Small intestine (tissue), 7 donors: ENCODE data around the gene CNIH2. TPM values are rescaled to one million over a fixed set of nuclear protein-coding genes. Genes with fewer than 3 reads are reported as not detected.

Source experiments
- DNase-seq, 2 donors: peaks; one replicate each; pipeline versions ENCODE4 v3.0.0 to v3.0.0-alpha.2; 2013
- FAIRE-seq: peaks from 2 replicates; lab custom pipeline; 2012; peaks lifted over from hg19 to GRCh38; lab: Jason Lieb, UNC
- H3K27ac ChIP-seq, 3 donors: one replicate each; pipeline ENCODE4 v1.5.1; 2013; ENCODE audit warnings: low read length in 2 of 3, mild to moderate bottlenecking in 2 of 3, control low read depth in 1 of 3, inconsistent platforms in 1 of 3, low read depth in 1 of 3, moderate library complexity in 1 of 3
- H3K27me3 ChIP-seq, 3 donors: one replicate each; pipeline ENCODE4 v1.6.1; 2013; ENCODE audit warnings: low read length in 3 of 3, inconsistent platforms in 1 of 3; ENCODE audit not compliant: control insufficient read depth in 3 of 3, insufficient read depth in 3 of 3
- H3K36me3 ChIP-seq, 3 donors: one replicate each; pipeline ENCODE4 v1.6.1; 2013; ENCODE audit warnings: low read length in 3 of 3, inconsistent platforms in 1 of 3, low read depth in 1 of 3, mild to moderate bottlenecking in 1 of 3, moderate library complexity in 1 of 3; ENCODE audit not compliant: control insufficient read depth in 3 of 3, insufficient read depth in 2 of 3
- H3K4me1 ChIP-seq, 3 donors: one replicate each; pipeline ENCODE4 v1.6.1; 2013; ENCODE audit warnings: low read length in 2 of 3, inconsistent platforms in 1 of 3, low read depth in 1 of 3, mild to moderate bottlenecking in 1 of 3, moderate library complexity in 1 of 3; ENCODE audit not compliant: control insufficient read depth in 3 of 3, insufficient read depth in 2 of 3
- H3K4me3 ChIP-seq, 3 donors: one replicate each; pipeline ENCODE4 v1.5.1; 2013; ENCODE audit warnings: low read length in 3 of 3, control low read depth in 1 of 3, inconsistent platforms in 1 of 3, low read depth in 1 of 3, mild to moderate bottlenecking in 1 of 3, moderate library complexity in 1 of 3
- H3K9me3 ChIP-seq, 2 donors: one replicate each; pipeline ENCODE4 v1.6.1; 2013; ENCODE audit warnings: low read depth in 1 of 2, low read length in 1 of 2; ENCODE audit not compliant: control insufficient read depth in 2 of 2, insufficient read depth in 1 of 2
- WGBS, 3 donors: extraction: QIAGEN DNeasy Blood & Tissue Kit; methylation state at CpG; one replicate each; pipeline ENCODE4 v1.1.7; 2013; 5-methylcytosine and 5-hydroxymethylcytosine counted together
- polyA plus RNA-seq, 4 donors: library from polyadenylated mRNA; stranded (reverse) in 3 of 4; unstranded in 1 of 4; fragments of 200-250 nt in 3 of 4; fragments of 120-200 nt in 1 of 4; gene quantifications; one replicate each; pipeline versions ENCODE4 v1.2.1 to v1.2.3, GENCODE V29; 2013
- donor health status: healthy with polysubstance abuse.
- donor health status: control.
- donor health status: control.
- donor health status: Bipolar disorder and iron deficiency.
- donor health status: healthy.

The CNIH2 gene
- polyA plus RNA-seq, 4 donors: 0.81 to 3.4 (median 0.99) TPM

DNA sequence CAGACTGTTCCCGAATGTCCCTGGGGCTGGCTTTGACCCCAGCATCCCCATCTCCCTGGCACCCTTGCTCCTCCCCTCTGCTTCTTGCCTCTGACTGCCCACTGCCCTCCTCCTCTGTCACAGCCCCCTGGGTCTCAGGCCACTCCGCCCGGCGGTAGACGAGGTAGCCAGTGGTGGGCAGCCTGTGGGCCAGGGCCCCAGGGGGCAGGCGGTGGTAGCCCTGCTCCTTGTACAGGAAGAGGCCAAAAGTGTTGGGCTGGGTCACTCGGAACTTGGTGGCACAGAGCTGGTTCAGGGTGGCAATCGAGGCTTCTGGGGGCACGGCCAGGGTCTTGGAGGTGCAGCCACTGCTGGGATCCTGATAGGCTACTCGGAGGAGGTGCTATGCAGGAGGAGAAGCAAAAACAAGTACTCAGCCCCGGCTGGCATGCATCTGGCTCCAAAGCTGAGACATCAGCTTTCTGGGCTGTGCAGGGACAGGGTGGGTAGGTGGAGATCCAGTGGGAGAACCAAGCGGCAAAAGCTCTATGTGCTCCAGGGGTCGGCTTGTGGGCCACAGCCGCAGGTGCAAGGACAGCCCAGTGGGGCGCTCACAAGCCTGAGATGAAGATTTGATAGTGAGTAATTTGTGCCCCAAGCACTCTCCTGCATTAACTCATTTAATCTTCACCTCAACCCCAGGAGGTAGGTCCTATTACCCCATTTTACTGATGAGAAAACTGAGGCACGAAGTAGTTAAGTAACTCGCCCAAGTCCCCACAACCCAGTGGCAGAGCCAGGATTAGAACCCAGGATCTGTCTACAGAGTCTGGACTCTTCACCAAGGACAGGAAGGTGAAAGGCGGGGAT is 54.6 kb downstream of the CNIH2 start:
- peaks cover 0 to 22% (median 0%) of the 10 kb centered on the region in 3 donors for H3K4me1 ChIP-seq
- no peaks in the 10 kb centered on the region for H3K27me3 ChIP-seq
- DNase-seq (no peak), FAIRE-seq (no peak)
- WGBS, 3 donors: 79 to 87% (median 86%) methylated on average over 17 to 18 of the region's 18 CpGs
- H3K36me3 ChIP-seq: peaks cover 0 to 41% (median 0%) of the 10 kb centered on the region in 3 donors
- H3K4me3 ChIP-seq: no peak overlapping the region
- no peak overlapping the region for H3K27ac ChIP-seq
- no peaks in the 10 kb centered on the region for H3K9me3 ChIP-seq

DNA sequence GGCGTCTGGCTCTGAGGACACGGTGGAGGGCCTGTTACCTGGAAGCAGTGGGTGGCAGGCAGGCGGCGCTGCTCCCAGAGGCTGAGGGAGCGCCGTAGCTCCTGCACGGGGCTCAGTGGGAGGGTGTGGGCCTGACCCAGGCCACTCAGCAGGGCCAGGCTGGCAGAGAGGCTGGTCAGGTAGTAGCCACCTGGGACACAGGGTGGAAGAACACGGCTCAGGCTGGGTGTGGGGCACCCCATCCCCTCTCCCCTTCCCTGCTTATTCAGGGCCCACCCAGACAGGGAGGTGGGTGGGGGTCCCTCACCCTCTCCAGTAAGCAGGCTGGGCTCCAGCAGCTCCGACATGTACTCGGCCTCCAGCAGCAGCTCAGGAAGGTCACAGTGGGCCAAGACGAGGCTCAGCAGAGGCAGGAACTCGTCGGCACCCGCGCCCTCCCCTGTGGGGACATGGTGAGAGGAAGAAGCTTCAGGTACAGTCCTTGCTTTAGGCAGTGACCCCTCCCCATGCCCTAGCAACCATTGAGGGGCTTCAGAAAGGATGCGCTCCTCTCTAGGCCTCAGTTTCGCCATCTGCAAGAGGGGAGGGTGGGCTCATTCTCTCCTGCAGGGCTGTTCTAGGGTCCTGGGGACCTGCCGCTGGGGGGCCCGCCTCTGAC is 55.4 kb downstream of the CNIH2 start:
- Histone ChIP-seq H3K9me3 (no peaks in the 10 kb centered on the region), H3K4me1 (peaks cover 0 to 17% (median 0%) of the 10 kb centered on the region in 3 donors), H3K4me3 (no peak overlapping the region), H3K36me3 (peaks cover 0 to 49% (median 0%) of the 10 kb centered on the region in 3 donors), H3K27me3 (no peaks in the 10 kb centered on the region), H3K27ac (no peak overlapping the region)
- FAIRE-seq: no peak
- 89 to 92% (median 91%) methylated on average over 19 of the region's 19 CpGs for WGBS, 3 donors
- DNase-seq: no peak

Other genes starting within 250 kb of the CNIH2 start
- under 1 TPM in 1 of 4 donors, not detected in 3; 0.12 TPM for gene GAL3ST3, start 229.0 kb upstream of the CNIH2 start, polyA plus RNA-seq
- gene SF3B2, start 225.8 kb upstream of the CNIH2 start, polyA plus RNA-seq: 100 to 1,000 TPM; 106 to 141 (median 122) TPM
- 10 to 100 TPM in 2 of 4 donors, 1 to 10 TPM in 2; 4.0 to 22.9 (median 10.0) TPM for gene PACS1, start 207.9 kb upstream of the CNIH2 start, polyA plus RNA-seq
- 10 to 100 TPM in 2 of 4 donors, 1 to 10 TPM in 2; 8.4 to 19.3 (median 10.3) TPM for gene KLC2, start 20.5 kb upstream of the CNIH2 start, polyA plus RNA-seq
- 100 to 1,000 TPM; 125 to 205 (median 179) TPM for gene RAB1B, start 9.5 kb upstream of the CNIH2 start, polyA plus RNA-seq
- 100 to 1,000 TPM; 102 to 144 (median 135) TPM for gene YIF1A, start 11.0 kb downstream of the CNIH2 start, polyA plus RNA-seq
- under 1 TPM in 3 of 4 donors, not detected in 1; 0.44 to 0.91 (median 0.54) TPM for gene TMEM151A, start 13.7 kb downstream of the CNIH2 start, polyA plus RNA-seq
- gene CD248, start 38.9 kb downstream of the CNIH2 start, polyA plus RNA-seq: 10 to 100 TPM in 2 of 4 donors, 1 to 10 TPM in 1, not detected in 1; 1.6 to 35.7 (median 19.1) TPM
- gene RIN1, start 58.3 kb downstream of the CNIH2 start, polyA plus RNA-seq: 1 to 10 TPM; 5.8 to 9.6 (median 7.2) TPM
- 10 to 100 TPM; 33.5 to 77.5 (median 72.7) TPM for gene BRMS1, start 66.9 kb downstream of the CNIH2 start, polyA plus RNA-seq
- 10 to 100 TPM; 12.2 to 28.0 (median 20.8) TPM for gene B4GAT1, start 69.5 kb downstream of the CNIH2 start, polyA plus RNA-seq
- gene SLC29A2, start 93.6 kb downstream of the CNIH2 start, polyA plus RNA-seq: 10 to 100 TPM in 2 of 4 donors, 1 to 10 TPM in 1, under 1 TPM in 1; 0.89 to 16.2 (median 6.7) TPM
- under 1 TPM in 2 of 4 donors, not detected in 2; 0.10 to 0.15 TPM for gene NPAS4, start 142.9 kb downstream of the CNIH2 start, polyA plus RNA-seq
- 100 to 1,000 TPM in 1 of 4 donors, 10 to 100 TPM in 3; 57.0 to 118 (median 64.1) TPM for gene MRPL11, start 160.7 kb downstream of the CNIH2 start, polyA plus RNA-seq
- gene PELI3, start 188.7 kb downstream of the CNIH2 start, polyA plus RNA-seq: 1 to 10 TPM; 3.1 to 5.0 (median 4.6) TPM
- gene DPP3, start 202.3 kb downstream of the CNIH2 start, polyA plus RNA-seq: 10 to 100 TPM; 25.3 to 67.7 (median 37.4) TPM
- 10 to 100 TPM in 2 of 4 donors, 1 to 10 TPM in 2; 3.8 to 37.1 (median 7.9) TPM for gene BBS1, start 232.5 kb downstream of the CNIH2 start, polyA plus RNA-seq